Testis (tissue), 3 donors: Measurements from ENCODE around the gene TIMM23. TPM values are rescaled to one million over a fixed set of nuclear protein-coding genes. Genes with fewer than 3 reads are reported as not detected.
"Not testable (repeated sequence)": the region's sequence is repeated elsewhere in the genome, so short reads cannot be mapped to it uniquely, and the experiment has no call there.

ENCODE experiments used
- DNase-seq: peaks from one replicate; pipeline ENCODE4 v3.0.0-alpha.2; 2019
- H3K27ac ChIP-seq, 2 donors: fragments of 200-600 bp; sonication (generic); one replicate each; pipeline ENCODE4 v1.5.1; 2019
- H3K27me3 ChIP-seq: fragments of 200-600 bp; sonication (generic); one replicate; pipeline ENCODE4 v1.5.1; 2019
- H3K36me3 ChIP-seq: fragments of 200-600 bp; sonication (generic); one replicate; pipeline ENCODE4 v1.5.1; 2017; ENCODE audit warnings: low read depth; ENCODE audit errors: missing control alignments
- H3K4me1 ChIP-seq: fragments of 200-600 bp; sonication (generic); one replicate; pipeline ENCODE4 v1.5.1; 2019
- H3K4me3 ChIP-seq, 2 donors: fragments of 200-600 bp; sonication (generic); one replicate each; pipeline ENCODE4 v1.5.1; 2017 to 2019
- H3K9me3 ChIP-seq: fragments of 200-600 bp; sonication (generic); one replicate; pipeline ENCODE4 v1.5.1; 2017
- WGBS, 2 donors: methylation state at CpG; one replicate each; pipeline ENCODE4 v1.1.5; 2018; 5-methylcytosine and 5-hydroxymethylcytosine counted together
- intact Hi-C: fragments of 100-400 bp; cut with DNase I; formaldehyde crosslinking; loops from one replicate; pipeline ENCODE4 v1.15.1; 2023; ENCODE audit warnings: low total_unique reads
- polyA plus RNA-seq: library from polyadenylated mRNA; stranded (reverse); fragments of 350-450 nt; fragmentation: Illumina TruSeq; extraction: RNeasy Lipid Tissue Mini Kit (QIAGEN cat#74804); gene quantifications from one replicate; pipeline ENCODE4 v1.2.3, GENCODE V29; 2014; ENCODE audit warnings: low read depth, low replicate concordance; ENCODE audit not compliant: insufficient read depth
- total RNA-seq, 2 donors: library from RNA; depleted of rRNA; stranded (reverse); fragments of >200 nt; gene quantifications; one replicate each; pipeline ENCODE4 v1.2.3, GENCODE V29; 2016
- TF ChIP-seq, protein P1 (sequence below), 3 experiments: fragments of 450-650 bp in 2 of 3; fragments of 200-600 bp in 1 of 3; sonication (generic) in 1 of 3; IDR thresholded peaks; one replicate each; pipeline ENCODE4 v1.5.1; 2016 to 2019; ENCODE audit warnings: antibody characterized with exemption in 3 of 3, mild to moderate bottlenecking in 2 of 3, moderate library complexity in 1 of 3

Gene TIMM23
- total and polyA plus RNA-seq, 3 donors from 2014 or later: 113 to 214 (median 119) TPM

DNA sequence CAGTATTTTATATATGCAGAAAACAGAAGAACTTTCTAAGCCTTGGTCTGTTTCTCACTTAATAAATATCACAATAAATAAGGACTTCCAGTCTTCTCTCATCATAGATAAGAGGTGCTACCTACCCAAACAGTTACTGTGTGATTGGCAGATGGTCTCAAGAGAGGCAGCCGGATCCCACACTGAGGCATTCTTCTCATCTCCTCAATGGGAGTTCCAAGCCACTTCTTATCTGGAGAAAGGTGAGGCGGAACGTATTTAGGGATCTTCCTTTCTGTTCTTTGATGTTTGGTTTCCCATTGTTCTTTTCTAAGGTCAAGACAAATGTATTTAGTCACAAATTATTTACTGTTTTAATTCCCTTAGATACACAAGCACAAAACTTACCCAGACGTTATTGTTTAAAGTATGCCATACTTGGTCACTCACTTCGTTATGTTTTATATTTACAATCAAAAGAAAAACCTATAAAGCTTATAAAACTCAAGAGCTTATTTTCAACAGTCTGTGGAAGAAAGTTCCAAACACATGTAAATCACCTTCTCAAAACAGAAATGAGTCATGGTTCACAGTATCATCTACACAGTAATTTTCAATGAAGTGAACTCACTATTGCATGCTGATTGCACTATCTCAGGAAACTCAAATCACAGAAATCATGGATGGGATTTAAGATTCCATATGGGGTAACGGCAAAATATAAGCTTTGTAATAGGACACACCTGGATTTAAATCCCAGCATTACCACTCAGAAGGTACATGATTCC lies 9.4 kb upstream of the TIMM23 start:
- 75 to 86% methylated on average over 6 of the region's 6 CpGs for WGBS, 2 donors
- H3K27me3 ChIP-seq, H3K9me3 ChIP-seq, H3K4me1 ChIP-seq, H3K4me3 ChIP-seq, intact Hi-C loops, DNase-seq, H3K36me3 ChIP-seq, H3K27ac ChIP-seq: not testable (repeated sequence)

DNA sequence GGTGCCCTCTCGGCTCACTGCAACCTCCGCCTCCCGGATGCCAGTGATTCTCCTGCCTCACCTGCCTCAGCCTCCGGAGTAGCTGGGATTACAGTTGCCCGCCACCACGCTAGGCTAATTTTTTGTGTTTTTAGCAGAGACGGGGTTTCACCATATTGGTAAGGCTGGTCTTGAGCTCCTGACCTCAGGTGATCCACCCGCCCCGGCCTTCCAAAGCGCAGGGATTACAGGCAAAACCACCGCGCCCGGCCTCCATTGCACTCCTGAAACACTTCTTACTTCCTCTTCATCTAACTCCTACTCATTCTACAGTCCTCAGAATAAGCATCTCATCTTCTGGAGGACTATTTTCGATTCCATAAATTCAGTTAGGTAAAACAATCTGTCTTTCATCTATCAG lies 1.3 kb upstream of the TIMM23 start:
- peak overlapping the region; percentile 77 to 81 for H3K4me3 ChIP-seq
- intact Hi-C loops, DNase-seq, H3K4me1 ChIP-seq, H3K27ac ChIP-seq, H3K27me3 ChIP-seq, H3K36me3 ChIP-seq, H3K9me3 ChIP-seq: not testable (repeated sequence)
- WGBS, 2 donors: 19 to 36% methylated on average over 11 to 14 of the region's 14 CpGs

DNA sequence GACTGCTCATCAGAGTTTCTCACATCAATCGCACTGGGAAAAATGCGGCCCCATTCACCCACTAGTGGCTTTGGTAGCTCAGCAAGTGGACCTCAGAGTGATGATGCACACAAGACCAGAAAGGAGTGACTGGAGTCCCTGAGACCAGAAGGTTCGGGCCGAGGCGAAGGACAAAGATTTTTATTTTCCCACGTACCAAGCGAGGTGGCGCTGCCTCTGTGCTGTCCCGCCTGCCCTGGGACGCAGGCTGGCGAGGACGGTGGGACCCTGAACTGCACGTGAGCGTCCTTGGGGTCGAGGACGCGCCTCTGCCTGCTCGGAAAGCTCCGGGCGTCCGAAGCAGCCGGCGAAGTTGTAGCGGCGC lies 565 bp upstream of the TIMM23 start:
- H3K27me3 ChIP-seq, H3K4me1 ChIP-seq, H3K9me3 ChIP-seq, H3K36me3 ChIP-seq, intact Hi-C loops: not testable (repeated sequence)
- peak overlapping the region in 1 of 2 donors; percentile 85 for H3K27ac ChIP-seq
- peak; percentile 17 for DNase-seq
- WGBS, 2 donors: 0% methylated on average over 7 of the region's 25 CpGs
- peak overlapping the region; percentile 77 to 81 for H3K4me3 ChIP-seq

DNA sequence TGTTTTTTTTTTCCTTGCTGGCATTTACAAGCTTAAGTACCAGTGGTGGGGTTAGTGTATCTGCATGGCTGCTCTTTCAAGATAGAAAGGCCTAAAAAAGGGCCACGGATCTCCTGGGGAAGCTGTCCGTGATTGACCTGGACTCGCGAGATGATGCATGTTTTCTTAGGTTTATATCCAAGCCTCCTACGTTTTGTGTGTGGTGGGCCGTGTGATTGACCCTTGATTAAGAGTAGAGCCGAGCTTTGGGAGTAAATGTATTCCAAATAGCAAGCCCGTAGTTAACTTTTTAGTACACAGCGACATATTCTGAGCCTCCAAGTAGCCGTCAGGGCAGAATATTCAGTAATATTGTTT lies 502 bp downstream of the TIMM23 start:
- H3K9me3 ChIP-seq, intact Hi-C loops, H3K4me1 ChIP-seq, H3K27me3 ChIP-seq, DNase-seq, H3K36me3 ChIP-seq: not testable (repeated sequence)
- peak overlapping the region; percentile 77 to 81 for H3K4me3 ChIP-seq
- peak overlapping the region; percentile 65 to 85 for H3K27ac ChIP-seq
- whole genome bisulfite sequencing, 2 donors: 0 to 1% methylated on average over 10 of the region's 10 CpGs

DNA sequence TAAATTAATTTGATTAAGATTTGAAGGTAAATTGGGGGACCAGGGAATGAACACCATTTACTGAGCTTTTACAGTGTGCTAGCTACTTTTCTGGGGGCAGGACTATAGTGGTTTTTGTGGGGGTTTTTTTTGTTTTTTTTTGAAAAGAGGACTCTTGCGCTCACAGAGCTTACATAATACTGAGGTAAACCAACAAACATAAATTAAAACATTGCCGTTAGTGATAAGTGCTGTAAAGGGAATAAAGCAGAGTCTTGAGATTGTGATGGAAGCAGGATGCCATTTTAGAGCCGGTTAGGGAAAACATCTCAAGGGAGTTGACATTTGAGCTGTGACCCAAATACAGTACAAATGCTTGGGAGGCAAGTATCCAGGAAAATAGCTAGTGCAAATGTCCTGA lies 1.8 kb downstream of the TIMM23 start:
- DNase-seq, H3K36me3 ChIP-seq, H3K27me3 ChIP-seq, H3K4me1 ChIP-seq, H3K9me3 ChIP-seq, H3K4me3 ChIP-seq, intact Hi-C loops, H3K27ac ChIP-seq: not testable (repeated sequence)
- WGBS, 2 donors: 56 to 59% methylated on average over 3 of the region's 3 CpGs

DNA sequence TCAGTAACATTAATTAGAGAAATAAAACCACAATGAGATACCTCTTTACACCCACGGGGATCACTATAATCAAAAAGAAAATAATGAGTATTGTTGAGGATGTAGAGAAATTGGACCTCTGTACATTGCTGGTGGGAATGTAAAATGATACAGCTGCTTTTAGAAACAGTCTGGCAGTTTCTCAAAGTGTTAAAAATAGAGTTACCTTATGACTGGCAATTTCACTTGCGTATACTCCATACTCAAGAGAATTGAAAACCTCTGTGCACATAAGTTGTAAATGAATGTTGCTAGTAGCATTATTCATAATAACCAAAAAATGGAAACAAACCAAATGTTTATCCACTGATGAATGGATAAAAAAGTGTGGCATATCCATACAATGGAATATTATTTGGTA lies 6.3 kb downstream of the TIMM23 start:
- H3K4me1 ChIP-seq, H3K4me3 ChIP-seq, DNase-seq, H3K36me3 ChIP-seq, intact Hi-C loops, H3K27ac ChIP-seq, H3K27me3 ChIP-seq, H3K9me3 ChIP-seq: not testable (repeated sequence)
- 88 to 92% methylated on average over 1 of the region's 2 CpGs for WGBS, 2 donors

DNA sequence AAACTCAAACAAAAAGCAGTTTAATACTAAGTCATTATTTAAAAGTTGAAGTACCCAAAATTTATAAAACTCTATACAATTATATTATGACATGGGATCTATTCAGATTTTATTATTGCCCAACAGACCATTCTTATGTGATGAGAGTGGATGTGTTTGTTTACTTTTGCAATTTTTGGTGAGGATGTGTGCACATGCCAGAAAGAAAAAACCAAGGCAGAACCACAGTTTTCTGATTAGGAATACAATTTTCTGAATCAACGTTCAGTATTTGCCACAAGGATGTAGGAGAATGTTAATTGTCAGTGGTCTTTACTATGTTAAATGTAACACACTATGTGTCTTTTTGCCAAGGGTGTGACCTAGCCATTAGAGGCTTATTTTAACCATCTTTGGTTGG lies 9.1 kb downstream of the TIMM23 start:
- H3K4me1 ChIP-seq, intact Hi-C loops, H3K36me3 ChIP-seq, DNase-seq, H3K4me3 ChIP-seq, H3K9me3 ChIP-seq, H3K27me3 ChIP-seq, H3K27ac ChIP-seq: not testable (repeated sequence)
- 33% methylated on average over 1 of the region's 1 CpG for WGBS, 2 donors

DNA sequence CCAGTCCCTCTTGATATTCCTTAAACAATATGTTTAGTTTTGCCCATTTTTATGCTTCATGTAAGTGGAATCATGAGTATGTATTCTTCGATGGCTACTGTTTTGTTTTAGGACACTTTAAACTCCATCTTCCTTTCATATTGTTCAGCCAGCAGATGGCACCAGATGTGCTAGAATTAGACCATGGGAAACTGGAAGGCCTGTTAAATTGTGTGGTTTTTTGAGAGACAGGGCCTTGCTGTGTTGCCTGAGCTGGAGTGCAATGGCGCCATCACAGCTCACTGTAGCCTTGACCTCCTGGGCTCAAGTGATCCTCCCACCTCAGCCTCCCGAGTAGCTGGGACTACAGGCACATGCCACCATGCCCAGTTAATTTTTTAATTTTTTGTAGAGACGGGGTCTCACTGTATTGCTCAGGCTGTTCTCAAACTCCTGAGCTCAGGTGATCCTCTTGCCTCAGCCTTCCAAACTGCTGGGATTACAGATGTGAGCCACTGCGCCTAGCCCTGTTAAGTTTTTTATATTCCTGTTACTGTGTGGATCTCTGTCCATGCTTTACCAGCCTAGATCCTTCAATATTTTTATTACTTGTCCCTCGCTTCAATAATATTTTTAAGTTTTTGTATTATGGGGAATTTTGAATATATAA lies 11.4 kb downstream of the TIMM23 start:
- H3K9me3 ChIP-seq, intact Hi-C loops, H3K27me3 ChIP-seq, H3K36me3 ChIP-seq, H3K4me3 ChIP-seq, H3K4me1 ChIP-seq, H3K27ac ChIP-seq: not testable (repeated sequence)
- 64 to 72% methylated on average over 6 of the region's 6 CpGs for WGBS, 2 donors
- TF ChIP-seq, protein P1, sequence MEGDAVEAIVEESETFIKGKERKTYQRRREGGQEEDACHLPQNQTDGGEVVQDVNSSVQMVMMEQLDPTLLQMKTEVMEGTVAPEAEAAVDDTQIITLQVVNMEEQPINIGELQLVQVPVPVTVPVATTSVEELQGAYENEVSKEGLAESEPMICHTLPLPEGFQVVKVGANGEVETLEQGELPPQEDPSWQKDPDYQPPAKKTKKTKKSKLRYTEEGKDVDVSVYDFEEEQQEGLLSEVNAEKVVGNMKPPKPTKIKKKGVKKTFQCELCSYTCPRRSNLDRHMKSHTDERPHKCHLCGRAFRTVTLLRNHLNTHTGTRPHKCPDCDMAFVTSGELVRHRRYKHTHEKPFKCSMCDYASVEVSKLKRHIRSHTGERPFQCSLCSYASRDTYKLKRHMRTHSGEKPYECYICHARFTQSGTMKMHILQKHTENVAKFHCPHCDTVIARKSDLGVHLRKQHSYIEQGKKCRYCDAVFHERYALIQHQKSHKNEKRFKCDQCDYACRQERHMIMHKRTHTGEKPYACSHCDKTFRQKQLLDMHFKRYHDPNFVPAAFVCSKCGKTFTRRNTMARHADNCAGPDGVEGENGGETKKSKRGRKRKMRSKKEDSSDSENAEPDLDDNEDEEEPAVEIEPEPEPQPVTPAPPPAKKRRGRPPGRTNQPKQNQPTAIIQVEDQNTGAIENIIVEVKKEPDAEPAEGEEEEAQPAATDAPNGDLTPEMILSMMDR (IDR thresholded peaks at IDR 0.05): peak in 2 of 3 experiments; percentile 11 to 13
- peak; percentile 48 for DNase-seq

DNA sequence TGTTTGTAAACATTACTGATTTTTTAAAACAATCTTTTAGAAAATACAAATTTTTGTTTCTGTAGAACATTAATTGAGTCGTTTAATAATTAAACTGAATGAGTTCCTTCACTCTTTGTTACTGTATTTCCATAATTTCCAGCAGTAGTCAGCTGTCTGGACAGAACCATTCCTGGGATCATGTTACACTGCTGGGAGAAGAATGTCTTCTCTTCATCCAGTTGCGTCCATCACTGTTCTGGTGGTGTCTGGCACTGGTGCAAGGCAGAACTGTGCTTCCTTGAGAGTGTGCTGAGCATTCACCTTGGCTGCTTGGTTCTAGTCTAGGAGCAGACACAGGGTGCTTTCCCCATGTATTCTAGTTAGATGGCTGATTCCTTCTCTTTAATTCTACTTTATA lies 12.2 kb downstream of the TIMM23 start:
- H3K36me3 ChIP-seq, intact Hi-C loops, H3K9me3 ChIP-seq, H3K27ac ChIP-seq, H3K4me1 ChIP-seq, DNase-seq, H3K27me3 ChIP-seq, H3K4me3 ChIP-seq: not testable (repeated sequence)
- 73 to 83% methylated on average over 2 of the region's 2 CpGs for WGBS, 2 donors

DNA sequence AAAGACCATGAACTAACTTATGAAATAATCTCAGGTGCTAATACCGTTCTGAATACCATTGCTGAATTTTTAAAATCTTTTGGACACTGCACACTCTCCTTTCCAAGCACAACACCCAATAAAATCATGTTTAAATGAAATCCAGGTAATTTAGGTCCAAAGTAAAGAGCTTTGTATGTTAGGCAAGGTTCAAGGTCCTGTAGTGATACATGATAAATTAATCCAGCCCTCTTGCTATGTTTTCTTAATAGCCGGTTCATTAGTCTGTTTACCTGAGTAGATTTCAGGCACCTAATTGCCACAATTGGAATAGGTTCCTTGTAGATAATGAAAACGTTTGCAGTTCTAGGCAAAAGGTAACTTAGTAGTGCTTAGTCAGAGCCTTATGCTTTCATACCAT lies 13.3 kb downstream of the TIMM23 start:
- H3K27ac ChIP-seq, H3K4me1 ChIP-seq, H3K4me3 ChIP-seq, H3K27me3 ChIP-seq, DNase-seq, H3K36me3 ChIP-seq, H3K9me3 ChIP-seq, intact Hi-C loops: not testable (repeated sequence)
- WGBS, 2 donors: 80 to 89% methylated on average over 3 of the region's 3 CpGs
